H4 (cell line): ENCODE measurements around the gene IL1RL2. TPM values are rescaled to one million over a fixed set of nuclear protein-coding genes. Genes with fewer than 3 reads are reported as not detected.

Experiments
- DNase-seq: peaks from one replicate; pipeline ENCODE4 v3.0.0-alpha.2; 2015; ENCODE audit warnings: low spot score
- total RNA-seq: library from RNA; depleted of rRNA; stranded (reverse); fragments of >200 nt; shearing (Covaris generic); gene quantifications from 2 replicates; pipeline ENCODE4 v1.2.3, GENCODE V29; 2014

Gene IL1RL2
- total RNA-seq, 1 experiment from 2014 or later: not detected

DNA sequence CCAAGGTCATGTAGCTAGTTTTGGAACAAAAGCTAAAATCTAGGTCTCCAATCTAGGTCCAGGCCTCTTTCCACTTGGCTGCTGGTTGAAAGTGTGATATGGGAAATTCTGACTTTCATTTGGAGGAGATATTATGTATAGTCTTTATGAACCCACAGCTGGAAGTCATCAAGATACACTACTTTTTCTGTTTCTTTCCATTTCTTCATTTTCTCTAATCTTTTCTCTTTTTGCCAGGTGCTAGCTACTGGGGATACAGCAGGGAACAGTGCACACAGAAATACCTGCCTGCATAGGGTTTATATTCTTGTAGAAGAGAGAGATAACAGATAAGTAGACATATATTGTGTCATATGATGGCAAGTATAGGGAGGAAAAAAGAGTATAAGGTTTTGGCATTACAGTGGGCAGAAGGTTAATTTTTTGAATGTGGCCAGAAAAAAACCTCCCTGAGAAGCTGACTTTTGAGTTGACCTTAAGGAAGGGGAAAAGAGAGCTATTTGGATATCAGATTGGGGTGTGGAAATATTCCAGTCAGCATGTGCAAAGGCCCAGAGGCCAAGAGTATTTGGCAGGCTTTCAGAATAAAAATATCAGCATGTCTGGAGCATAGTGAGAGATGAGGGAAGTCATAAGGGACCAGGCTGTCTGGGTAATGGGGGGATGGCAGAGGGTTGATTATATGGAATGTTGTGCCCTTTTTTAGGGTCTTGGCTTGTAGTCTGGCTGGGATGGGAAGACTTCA is 28.6 kb upstream of the IL1RL2 start:
- DNase-seq: no peak

DNA sequence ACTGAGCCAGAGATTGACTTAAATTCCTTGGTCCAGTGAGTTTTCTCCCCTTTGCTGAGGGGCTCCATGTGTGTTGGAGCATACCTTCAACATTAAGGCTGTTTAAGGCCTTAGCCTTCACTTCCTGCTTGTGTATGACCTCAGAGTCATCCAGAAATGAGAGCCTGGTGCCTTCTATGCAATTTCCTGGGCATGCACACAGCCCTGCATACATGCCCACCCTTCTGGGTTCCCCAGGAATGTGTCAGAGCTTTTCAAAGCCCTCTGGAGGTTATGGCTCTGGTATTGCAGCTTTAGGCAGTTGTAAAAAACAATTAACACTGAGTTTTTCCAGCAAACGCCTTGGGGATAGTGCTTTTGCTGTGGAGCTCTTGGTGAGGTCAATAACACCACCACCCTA is 27.5 kb upstream of the IL1RL2 start:
- DNase-seq: no peak

DNA sequence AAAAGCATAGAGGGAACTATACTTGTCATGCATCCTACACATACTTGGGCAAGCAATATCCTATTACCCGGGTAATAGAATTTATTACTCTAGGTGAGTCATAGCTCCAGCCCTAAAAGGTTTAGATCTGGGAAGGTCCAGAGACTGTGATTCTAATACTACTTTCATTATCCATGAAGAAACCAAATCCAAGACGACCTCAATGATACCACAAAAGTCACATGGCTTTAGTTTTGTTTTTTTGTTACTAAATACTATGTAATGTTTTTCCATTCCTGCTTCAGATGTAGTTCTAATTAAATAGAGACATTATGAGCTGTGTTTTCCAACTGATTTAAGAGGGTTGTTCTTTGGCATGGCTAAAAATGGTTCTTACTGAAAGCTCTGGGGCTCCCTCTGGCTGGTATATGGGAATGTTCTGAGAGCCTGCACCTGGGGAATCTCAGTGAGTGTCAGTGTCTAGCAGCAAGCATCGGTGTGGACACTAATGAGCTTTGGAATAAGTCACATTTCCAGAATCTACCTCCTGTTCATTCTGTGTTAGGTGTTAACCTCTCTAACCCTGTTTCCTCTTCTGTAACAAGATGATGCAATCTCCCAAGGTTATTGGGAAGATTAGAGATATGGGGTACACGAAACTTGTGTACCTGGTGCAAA is 20.5 kb upstream of the IL1RL2 start:
- peak; percentile 37 for DNase-seq

DNA sequence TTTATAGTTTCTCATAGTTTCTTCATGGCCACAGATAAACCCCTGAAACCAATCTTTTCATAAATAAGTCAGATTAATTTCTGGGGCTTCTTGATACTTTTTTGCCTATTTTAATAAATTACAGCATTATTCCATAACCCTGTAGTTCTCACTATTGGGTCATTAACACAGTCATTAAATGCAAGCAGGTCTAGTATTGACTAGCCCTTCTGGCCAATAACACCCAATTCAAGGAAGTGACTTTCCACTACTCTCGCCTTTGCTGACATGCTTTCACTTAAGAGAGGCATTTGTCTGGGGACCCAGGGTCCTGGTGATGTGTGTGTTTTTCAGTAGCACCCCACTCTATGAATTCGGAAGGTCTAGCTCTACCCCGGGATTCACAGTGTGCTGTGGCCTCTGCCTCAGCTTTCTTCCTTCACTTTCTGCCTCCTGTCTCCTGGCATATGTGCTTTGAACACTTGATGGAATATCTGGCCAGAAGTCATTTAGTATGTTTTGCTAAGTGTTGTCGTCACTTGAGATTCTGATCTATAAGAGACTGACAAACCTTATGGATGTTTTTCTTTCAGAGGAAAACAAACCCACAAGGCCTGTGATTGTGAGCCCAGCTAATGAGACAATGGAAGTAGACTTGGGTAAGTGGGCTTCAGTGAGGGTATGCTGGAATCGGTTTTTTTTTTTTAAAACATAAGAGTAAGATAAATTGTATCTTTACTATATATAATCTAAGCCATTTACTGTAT is 18.6 kb upstream of the IL1RL2 start:
- no peak for DNase-seq

DNA sequence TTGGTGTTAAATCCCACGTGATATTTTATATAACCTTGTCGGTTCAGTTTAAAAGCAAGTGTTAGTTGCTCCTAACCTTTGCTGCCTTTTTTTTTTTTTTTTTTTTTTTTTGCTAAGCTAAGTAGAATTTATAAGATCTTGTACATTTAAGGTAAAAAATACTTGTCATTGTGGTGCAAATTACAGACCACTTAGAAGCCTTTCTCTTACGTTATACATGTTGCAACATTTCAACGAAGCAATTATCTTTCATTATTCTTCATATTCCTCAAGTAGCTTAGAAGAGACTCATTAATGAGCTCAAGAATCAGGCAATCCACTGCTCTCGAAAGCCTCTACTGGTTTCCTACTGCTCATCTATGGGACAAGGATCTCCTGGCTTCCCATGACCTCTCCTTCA is 14.9 kb upstream of the IL1RL2 start:
- no peak for DNase-seq

DNA sequence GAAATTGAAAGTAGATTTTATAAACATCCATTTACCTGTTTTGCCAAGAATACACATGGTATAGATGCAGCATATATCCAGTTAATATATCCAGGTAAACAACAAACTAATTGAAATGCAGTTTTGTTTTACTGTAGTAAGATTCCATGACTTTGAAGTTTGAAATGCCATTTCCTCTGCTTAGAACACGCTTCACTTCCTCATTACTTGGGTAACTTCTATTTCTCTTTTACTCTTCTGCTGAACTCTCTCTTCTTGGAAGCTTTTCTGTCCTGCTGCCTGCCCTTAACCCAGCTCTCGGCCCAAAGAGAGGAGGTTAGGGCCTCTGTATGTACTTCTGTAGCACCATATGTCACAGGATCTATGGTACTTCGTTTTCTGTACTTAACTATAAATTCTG is 14.1 kb upstream of the IL1RL2 start:
- no peak for DNase-seq

DNA sequence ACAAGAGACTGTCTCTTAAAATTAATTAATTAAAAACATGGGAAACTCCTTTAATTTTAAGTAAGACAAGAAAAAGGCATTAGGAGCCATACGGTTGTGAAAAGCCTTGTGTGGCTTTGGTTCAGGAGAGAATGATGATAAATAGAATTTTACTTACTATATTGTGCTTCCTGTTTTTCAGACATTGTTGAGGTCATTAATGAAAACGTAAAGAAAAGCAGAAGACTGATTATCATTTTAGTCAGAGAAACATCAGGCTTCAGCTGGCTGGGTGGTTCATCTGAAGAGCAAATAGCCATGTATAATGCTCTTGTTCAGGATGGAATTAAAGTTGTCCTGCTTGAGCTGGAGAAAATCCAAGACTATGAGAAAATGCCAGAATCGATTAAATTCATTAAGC is 10.7 kb upstream of the IL1RL2 start:
- DNase-seq: no peak

DNA sequence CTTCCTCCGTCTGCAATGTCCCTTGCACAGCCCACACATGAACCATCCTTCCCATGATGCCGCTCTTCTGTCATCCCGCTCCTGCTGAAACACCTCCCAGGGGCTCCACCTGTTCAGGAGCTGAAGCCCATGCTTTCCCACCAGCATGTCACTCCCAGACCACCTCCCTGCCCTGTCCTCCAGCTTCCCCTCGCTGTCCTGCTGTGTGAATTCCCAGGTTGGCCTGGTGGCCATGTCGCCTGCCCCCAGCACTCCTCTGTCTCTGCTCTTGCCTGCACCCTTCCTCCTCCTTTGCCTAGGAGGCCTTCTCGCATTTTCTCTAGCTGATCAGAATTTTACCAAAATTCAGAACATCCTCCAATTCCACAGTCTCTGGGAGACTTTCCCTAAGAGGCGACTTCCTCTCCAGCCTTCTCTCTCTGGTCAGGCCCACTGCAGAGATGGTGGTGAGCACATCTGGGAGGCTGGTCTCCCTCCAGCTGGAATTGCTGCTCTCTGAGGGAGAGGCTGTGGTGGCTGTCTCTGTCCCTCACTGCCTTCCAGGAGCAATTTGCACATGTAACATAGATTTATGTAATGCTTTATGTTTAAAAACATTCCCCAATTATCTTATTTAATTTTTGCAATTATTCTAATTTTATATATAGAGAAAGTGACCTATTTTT is 8.9 kb upstream of the IL1RL2 start:
- no peak for DNase-seq

DNA sequence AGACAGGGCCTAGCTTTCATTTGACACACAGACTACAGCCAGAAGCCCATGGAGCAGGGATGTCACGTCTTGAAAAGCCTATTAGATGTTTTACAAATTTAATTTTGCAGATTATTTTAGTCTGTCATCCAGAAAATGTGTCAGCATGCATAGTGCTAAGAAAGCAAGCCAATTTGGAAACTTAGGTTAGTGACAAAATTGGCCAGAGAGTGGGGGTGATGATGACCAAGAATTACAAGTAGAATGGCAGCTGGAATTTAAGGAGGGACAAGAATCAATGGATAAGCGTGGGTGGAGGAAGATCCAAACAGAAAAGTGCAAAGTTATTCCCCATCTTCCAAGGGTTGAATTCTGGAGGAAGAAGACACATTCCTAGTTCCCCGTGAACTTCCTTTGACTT is 7.8 kb upstream of the IL1RL2 start:
- DNase-seq: no peak

DNA sequence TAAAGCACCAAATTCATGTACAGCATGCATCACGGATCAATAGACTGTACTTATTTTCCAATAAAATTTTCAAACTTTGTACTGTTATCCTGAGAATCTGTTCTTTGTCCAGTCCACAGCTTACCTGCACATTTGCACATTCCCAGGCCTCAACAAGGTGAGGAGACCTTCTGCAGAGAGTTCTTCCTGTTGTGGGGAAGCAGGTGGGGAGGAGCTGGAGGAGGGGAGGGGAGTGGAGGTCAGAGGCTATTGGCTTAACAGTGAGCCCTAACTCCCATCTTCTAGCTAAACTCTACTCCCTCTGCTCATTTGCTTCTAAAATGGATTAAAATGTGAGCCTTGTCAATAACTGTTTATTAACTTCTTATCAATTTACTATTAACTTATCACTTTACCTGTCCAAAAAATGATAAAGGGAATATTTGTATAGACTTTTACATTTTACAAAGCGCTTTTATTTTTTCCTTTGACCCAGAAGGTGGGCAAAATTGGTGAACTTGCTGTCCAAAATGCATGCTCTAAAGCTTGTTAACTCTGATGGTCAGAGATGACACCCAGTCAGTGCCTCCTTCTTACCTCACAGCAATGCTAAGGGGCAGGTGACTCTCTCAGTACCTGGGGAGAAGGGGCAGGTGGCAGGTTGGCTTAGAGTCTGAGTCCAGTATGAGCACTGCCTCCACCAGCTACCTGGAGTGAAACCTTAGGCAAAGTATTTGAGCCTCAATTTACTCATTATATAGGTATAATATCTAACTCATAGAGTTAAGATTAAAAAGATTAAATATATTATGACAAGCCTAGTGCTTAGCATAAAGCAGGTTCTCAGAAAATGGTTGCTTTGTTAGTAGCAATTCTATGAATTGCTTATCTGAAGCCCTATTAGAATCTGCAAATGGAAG is 6.8 kb upstream of the IL1RL2 start:
- DNase-seq: no peak

DNA sequence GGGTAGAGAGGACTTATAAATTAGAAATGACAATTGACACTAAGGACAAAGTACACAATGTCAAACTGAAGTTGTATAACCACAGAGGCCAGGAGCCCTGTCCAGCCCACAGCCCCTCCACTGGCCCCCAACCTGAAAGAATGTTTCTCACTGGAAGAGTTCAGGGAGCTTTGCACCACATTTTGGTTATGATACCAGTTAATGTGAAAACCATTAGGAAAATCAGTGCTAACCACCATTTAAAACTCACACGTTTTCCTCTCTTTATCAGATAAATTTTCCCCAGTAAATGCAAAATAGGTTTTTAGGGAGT is 6.2 kb upstream of the IL1RL2 start:
- DNase-seq: no peak

DNA sequence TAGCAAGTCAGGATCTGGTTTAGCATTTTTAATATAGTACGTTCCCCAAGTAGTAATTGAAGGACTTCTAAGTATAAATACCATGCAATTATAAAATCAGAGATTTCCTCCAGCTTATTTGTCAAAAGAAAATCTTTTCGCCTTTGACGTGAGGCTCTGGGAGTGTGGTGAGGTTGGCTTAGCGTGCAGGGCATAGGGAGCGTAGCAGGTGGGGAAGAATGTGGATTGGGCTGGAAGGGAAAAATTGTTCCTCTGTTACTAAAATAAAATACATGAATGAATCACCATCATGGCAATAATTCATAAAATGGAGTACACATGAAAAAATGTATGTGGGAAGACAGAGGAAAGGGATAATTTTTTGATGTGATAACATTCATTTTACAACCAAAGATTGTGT is 5.4 kb upstream of the IL1RL2 start:
- no peak for DNase-seq

DNA sequence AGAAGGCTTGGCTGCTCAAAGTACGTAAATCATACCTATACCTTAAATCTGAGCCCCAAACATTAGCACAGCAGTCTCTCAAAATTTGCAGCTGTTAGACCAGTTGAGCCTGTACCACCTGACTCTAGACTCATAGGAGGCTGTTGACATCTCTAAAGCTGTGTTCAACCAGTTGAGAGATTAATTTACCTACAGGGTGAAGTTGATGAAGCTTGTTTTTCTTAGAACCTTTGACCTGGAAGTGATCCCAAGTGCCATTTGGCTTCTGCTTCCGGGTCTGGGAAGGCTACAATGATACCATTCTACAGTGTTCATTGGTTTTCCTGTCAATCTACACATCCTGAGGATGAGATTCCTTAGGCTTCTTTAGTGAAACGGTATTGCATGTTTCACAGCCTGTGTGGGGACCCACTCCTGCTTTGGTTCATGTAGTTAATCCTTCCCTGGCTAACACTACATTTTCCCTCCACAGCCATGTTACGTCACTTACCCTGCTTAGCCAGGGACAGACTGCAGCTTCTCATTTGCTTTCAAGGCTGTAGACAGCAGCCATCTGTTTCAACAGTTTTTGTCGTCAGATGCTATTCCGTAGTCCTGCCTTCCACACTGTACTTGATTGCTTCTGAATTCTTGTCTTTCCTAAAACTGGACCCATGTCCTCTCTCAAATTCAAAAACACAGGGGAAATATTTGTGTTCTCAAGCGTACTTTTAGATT is 4.7 kb upstream of the IL1RL2 start:
- no peak for DNase-seq

DNA sequence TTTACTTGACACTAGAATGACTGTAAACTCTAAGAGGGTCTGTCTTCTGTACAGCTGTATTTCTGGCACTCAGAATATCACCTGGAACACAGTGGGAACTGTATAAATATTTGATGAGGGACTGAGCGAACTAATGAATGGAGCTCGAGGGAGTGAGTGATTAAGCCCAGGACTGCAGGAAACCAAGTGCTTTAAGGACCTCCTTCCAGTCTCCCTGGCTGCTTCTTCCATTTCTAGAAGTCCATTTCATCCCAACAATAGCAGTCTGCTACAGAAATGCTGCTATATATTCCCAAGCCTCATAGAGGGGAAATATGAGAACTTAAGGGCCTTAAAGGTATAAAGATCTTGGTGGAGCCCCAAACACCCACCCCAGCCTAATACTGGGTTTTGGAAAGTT is 2.8 kb upstream of the IL1RL2 start:
- DNase-seq: no peak

DNA sequence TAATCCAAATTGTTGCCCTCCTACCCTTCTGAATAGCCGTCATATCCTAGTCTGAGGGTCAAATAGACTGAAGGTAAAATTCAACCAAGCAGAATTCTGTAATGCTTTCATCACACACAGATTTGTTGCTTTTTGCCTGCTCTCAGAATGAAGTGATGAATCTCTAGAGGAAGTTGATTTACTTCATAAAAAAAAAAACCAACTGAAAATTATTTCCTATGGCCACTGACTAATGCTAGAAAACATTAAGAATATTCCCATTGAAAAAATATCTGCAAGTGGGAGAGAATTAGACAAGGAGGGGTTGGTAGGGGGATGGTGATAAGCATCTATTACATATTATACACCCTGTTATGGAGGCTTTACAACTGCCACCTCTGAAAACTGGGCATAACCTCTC is 2.3 kb upstream of the IL1RL2 start:
- DNase-seq: no peak

DNA sequence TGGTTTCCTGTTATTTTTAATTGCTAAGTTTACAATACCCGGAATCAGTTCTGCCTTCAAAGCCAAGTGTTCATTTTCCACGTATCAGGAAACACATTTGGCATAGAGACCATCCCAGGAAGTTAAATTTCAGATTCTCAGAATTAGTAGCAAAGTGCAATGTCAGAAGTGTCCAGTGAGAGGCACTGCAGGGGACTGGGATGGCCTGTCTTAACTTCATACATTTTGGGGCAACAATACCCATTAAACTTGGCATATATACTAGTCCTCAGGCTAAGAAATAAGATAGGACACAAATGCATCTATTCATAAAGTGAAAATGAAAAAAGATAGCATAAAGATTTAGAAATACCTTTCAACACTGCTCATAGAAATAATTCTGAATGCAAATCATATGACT is 1.5 kb upstream of the IL1RL2 start:
- DNase-seq: no peak

DNA sequence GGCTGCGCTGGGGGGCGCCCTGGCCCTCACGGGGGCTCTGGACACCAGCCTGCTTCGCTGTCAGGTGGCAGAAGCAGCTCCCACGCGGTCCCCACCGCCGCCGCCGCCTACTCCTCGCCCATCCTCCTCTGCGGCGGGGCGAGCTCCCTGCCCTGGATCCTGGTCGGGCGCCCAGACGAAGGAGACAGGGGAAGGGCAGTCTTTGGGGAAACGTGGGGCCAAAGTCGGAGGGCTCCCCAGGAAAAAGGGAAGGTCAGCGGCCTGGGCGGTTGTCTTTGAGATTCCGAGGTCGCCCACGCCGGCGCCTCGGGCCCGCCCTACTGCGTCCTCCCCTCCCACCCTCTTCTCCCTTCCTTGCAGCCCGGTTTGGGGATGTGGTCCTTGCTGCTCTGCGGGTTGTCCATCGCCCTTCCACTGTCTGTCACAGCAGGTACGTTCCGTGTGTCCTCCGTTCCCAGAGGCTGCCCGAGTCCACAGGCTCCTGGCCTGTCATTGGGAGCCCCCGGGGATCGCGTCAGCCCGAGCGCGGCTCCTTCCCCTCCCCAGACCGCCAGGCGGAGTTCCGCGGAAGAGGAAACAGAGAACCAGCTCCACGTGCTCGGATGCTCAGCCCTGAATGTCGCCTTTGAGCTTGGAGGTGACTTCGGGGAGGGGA is 800 bp downstream of the IL1RL2 start:
- no peak for DNase-seq

DNA sequence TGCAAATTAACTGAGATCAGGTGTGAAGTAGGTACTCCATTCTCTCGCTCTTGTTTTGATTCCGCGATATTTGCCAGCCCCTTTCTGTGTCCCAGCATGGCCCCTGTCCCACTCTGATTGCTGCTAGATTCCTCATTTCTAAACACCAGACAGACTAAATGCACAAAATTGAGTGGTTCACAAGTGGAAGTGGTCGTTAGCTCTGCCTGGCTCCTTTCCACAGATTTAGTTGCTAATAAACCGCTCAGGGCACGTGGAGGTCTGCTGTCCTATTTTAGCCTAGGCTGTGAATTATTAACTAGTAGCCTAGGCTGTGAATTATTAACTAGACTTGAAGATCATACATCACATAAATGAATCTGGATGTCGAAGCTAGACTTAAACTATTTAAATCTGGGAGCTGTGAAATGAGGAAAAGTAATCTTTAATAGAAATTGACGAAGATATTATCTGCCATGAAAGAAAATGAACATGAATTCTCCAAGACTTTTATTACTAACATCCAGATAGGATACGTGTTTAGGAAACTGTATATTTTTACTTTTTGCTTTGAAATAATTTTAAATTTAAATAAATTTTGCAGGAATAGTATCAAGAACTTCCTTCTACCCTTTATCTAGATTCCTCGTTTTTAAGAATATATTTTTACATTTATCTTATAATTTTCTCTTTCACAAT is 3.7 kb downstream of the IL1RL2 start:
- DNase-seq: no peak

DNA sequence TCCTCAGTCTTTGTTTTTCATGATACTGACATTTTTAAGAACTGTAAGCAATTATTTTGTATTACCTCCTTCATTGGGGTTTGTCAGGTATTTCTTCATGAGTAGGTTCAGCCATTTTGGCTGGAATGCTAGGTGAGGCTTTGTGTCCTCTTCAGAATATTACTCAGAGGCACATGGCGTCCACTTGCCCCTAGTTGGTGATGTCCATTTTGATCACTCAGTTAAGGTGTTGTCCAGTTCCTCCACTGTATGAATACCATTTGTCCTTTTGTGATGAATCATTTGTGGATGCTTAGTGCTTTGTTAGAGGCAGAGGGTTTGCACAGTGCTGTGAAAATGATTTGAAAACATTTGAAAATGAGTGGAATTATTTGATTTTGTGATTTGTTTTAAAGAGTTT is 4.7 kb downstream of the IL1RL2 start:
- no peak for DNase-seq

DNA sequence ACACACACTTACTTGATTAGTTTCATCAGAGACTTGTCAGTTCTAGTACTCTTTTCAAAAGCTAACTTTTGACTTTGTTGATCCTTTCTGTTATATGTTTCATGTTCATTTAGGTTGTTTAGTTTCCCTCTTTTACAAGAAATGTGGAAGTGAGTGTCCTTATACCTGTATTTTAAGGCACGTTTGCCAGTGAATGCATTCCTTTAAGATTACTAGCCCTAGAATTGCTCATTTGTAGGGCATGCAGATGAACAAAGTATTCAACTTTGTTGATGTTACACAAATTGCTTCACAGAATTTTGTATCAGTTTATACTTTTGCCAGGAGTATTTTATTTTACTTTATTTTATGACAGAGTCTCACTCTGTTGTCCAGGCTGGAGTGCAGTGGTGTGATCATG is 6.3 kb downstream of the IL1RL2 start:
- no peak for DNase-seq
